Measurements from ENCODE around the gene SAFB2.

- TF ChIP-seq POLR2A (IDR thresholded peaks at IDR 0.05; ENCODE audit: low read depth, low read length) (no peak), CTCF (IDR thresholded peaks at IDR 0.05; ENCODE audit: extremely low read depth in 1 of 2, insufficient read depth in 1 of 2, low read depth in 1 of 2, low read length in 2 of 2) (no peak), GATA2 (IDR thresholded peaks at IDR 0.05; ENCODE audit: insufficient read depth, insufficient read length, low read depth, low read length) (no peak)
Observed at GRCh38 chr19:5562280-5562679, 60.3 kb downstream of the SAFB2 start.

All from endothelial cell of umbilical vein (primary cell).